Fibroblast of the conjunctiva (primary cell): ENCODE data around the gene VSIG10L.
A peak's percentile ranks its signal among the peaks of the same experiment; 100 is the strongest.

Source experiments
- DNase-seq: peaks from one replicate; pipeline ENCODE4 v3.0.0-alpha.2; 2010; ENCODE audit warnings: low read depth

The VSIG10L gene

GRCh38 chr19:51341976-51342580, at the start of gene VSIG10L:
Gene VSIG10L, minus strand, starts transcription at chr19:51342139. Its CDS starts 15 bp downstream, at chr19:51342124.
- no peak for DNase-seq

GRCh38 chr19:51391073-51391611, 49.2 kb upstream of the VSIG10L start:
- no peak for DNase-seq

- no peak for DNase-seq
Observed at GRCh38 chr19:51389143-51389542, 47.2 kb upstream of the VSIG10L start.

GRCh38 chr19:51387924-51388389, 46.0 kb upstream of the VSIG10L start, which contains the start of gene LIM2:
Gene LIM2, minus strand, starts transcription at chr19:51387974. Its CDS starts 531 bp downstream, at chr19:51387443.
- DNase-seq, result no peak

GRCh38 chr19:51386882-51387520, 45.1 kb upstream of the VSIG10L start:
- no peak for DNase-seq

- DNase-seq, result no peak
Observed at GRCh38 chr19:51382004-51382403, 40.1 kb upstream of the VSIG10L start.

GRCh38 chr19:51380379-51380778, 38.4 kb upstream of the VSIG10L start:
- DNase-seq, result no peak

GRCh38 chr19:51377422-51377821, 35.5 kb upstream of the VSIG10L start:
- DNase-seq, result no peak

GRCh38 chr19:51375504-51376221, 33.7 kb upstream of the VSIG10L start:
- no peak for DNase-seq

- no peak for DNase-seq
Observed at GRCh38 chr19:51372649-51373504, 30.9 kb upstream of the VSIG10L start, which contains the start of gene NKG7. Gene NKG7, minus strand, starts transcription at chr19:51372654. Its CDS starts 119 bp downstream, at chr19:51372535.

- no peak for DNase-seq
Observed at GRCh38 chr19:51372021-51372648, 30.2 kb upstream of the VSIG10L start.

GRCh38 chr19:51371186-51371690, 29.3 kb upstream of the VSIG10L start:
- DNase-seq, result no peak

- DNase-seq, result no peak
Observed at GRCh38 chr19:51370230-51370629, 28.3 kb upstream of the VSIG10L start.

GRCh38 chr19:51368366-51369282, 26.7 kb upstream of the VSIG10L start, which contains the start of gene CLDND2:
Gene CLDND2, minus strand, starts transcription at chr19:51369003. Its CDS starts 426 bp downstream, at chr19:51368577.
- DNase-seq, result no peak

GRCh38 chr19:51367565-51368365, 25.8 kb upstream of the VSIG10L start:
- peak; percentile 99 for DNase-seq

GRCh38 chr19:51367255-51367564, 25.3 kb upstream of the VSIG10L start:
- DNase-seq, result no peak

GRCh38 chr19:51366389-51367254, 24.7 kb upstream of the VSIG10L start:
- DNase-seq, result peak; percentile 98

- no peak for DNase-seq
Observed at GRCh38 chr19:51365965-51366388, 24.0 kb upstream of the VSIG10L start, which contains the start of gene ETFB. Gene ETFB, minus strand, starts transcription at chr19:51366388. Its CDS starts 62 bp downstream, at chr19:51366326.
